SJSA1 (cell line): ENCODE data around the gene MLC1. TPM values are rescaled to one million over a fixed set of nuclear protein-coding genes. Genes with fewer than 3 reads are reported as not detected.

Experiments used
- DNase-seq, 2 experiments: peaks; one replicate each; pipeline ENCODE4 v3.0.0-alpha.2; 2015 to 2020; ENCODE audit warnings: low spot score in 2 of 2, low read depth in 1 of 2
- H3K27ac ChIP-seq: fragments of 250-450 bp; sonication (Bioruptor Pico); 2 replicates; pipeline ENCODE4 v1.5.1; 2020; ENCODE audit warnings: mild to moderate bottlenecking, moderate library complexity
- H3K27me3 ChIP-seq: fragments of 250-450 bp; sonication (Bioruptor Pico); replicated peaks from 2 replicates; pipeline ENCODE4 v1.5.1; 2020; ENCODE audit warnings: mild to moderate bottlenecking, moderate library complexity
- H3K36me3 ChIP-seq: fragments of 250-450 bp; sonication (Bioruptor Pico); 2 replicates; pipeline ENCODE4 v1.5.1; 2020; ENCODE audit warnings: mild to moderate bottlenecking
- H3K4me1 ChIP-seq: fragments of 250-450 bp; sonication (Bioruptor Pico); replicated peaks from 2 replicates; pipeline ENCODE4 v1.6.1; 2021; ENCODE audit warnings: mild to moderate bottlenecking
- H3K4me3 ChIP-seq: fragments of 250-450 bp; sonication (Bioruptor Pico); 2 replicates; pipeline ENCODE4 v1.5.1; 2020; ENCODE audit warnings: mild to moderate bottlenecking
- H3K9me3 ChIP-seq: fragments of 250-450 bp; sonication (Bioruptor Pico); replicated peaks from 2 replicates; pipeline ENCODE4 v1.5.1; 2020; ENCODE audit warnings: mild to moderate bottlenecking
- total RNA-seq: library from RNA; depleted of rRNA; stranded (reverse); fragments of >200 nt; shearing (Covaris generic); gene quantifications from 2 replicates; pipeline ENCODE4 v1.2.3, GENCODE V29; 2014

Gene MLC1
- total RNA-seq, 1 experiment from 2014 or later, result 0.03 TPM

DNA sequence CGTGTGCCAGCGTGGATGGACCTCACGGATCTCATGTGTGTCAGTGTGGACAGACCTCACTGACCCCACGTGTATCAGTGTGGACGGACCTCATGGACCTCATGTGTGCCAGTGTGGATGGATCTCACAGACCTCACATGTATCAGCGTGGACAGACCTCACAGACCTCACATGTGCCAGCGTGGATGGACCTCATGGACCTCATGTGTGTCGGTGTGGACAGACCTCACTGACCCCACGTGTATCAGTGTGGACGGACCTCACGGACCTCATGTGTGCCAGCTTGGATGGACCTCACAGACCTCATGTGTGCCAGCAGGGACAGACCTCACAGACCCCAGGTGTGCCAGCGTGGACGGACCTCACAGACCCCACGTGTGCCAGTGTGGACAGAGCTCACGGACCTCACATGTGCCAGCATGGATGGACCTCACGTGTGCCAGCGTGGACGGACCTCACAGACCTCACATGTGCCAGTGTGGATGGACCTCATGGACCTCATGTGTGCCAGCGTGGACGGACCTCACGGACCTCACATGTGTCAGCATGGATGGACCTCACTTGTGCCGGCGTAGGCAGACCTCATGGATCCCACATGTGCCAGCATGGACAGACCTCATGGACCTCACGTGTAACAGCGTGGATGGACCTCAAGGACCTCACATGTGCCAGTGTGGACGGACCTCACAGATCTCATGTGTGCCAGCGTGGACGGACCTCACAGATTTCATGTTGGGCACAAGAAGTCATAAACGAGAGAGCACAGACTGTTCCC, 45.4 kb downstream of the MLC1 start:
- Histone ChIP-seq H3K4me3 (no peak overlapping the region), H3K27me3 (0 out of 2 replicates have a peak, but pooled peaks cover 4% of the 10 kb centered on the region), H3K36me3 (no peaks in the 10 kb centered on the region), H3K27ac (no peak overlapping the region), H3K4me1 (0 out of 2 replicates have a peak, but pooled peaks cover 3% of the 10 kb centered on the region), H3K9me3 (peaks cover 6% of the 10 kb centered on the region; the same call in 1 of the 2 replicates)
- DNase-seq, result no peak

DNA sequence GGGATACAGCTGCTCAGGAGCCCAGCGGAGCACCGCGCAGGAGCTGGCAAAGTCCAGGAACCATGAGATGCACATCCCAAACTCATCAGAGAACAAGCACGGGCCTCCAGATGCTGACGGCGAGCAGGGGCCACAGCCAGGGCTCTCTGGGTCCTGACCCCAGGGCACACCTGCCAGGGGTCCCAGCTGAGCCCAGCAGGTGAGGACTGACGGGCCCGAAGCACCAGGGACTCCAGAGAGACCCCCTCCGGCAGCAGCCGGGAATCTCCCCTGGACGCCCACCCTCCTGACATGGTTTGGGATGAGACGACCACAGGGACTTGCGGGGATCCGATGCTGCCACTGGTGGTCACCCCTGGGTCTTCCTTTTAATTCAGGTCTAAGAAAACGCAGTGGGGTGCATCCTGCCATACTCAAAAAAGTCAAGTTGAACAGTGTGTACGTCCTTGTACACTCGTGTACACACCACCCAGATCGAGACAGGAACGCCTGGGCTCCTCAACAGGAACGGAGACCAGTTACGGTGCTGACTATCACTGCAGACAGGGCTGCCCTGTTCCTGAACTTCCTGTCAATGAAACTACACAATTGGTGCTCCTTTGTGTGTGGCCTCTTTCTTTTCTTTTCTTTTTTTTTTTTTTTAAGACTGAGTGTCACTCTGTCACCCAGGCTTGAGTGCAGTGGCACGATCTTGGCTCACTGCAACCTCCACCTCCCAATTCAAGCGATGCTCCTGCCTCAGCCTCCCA, 49.1 kb downstream of the MLC1 start:
- H3K27ac ChIP-seq, result no peak overlapping the region
- no peak overlapping the region for H3K4me3 ChIP-seq
- H3K36me3 ChIP-seq, result no peaks in the 10 kb centered on the region
- H3K4me1 ChIP-seq, result 0 out of 2 replicates have a peak, but pooled peaks cover 3% of the 10 kb centered on the region
- H3K9me3 ChIP-seq, result peaks cover 6% of the 10 kb centered on the region; the same call in 1 of the 2 replicates
- H3K27me3 ChIP-seq, result peaks cover under 1% of the 10 kb centered on the region; the same call in 1 of the 2 replicates
- DNase-seq, result no peak

DNA sequence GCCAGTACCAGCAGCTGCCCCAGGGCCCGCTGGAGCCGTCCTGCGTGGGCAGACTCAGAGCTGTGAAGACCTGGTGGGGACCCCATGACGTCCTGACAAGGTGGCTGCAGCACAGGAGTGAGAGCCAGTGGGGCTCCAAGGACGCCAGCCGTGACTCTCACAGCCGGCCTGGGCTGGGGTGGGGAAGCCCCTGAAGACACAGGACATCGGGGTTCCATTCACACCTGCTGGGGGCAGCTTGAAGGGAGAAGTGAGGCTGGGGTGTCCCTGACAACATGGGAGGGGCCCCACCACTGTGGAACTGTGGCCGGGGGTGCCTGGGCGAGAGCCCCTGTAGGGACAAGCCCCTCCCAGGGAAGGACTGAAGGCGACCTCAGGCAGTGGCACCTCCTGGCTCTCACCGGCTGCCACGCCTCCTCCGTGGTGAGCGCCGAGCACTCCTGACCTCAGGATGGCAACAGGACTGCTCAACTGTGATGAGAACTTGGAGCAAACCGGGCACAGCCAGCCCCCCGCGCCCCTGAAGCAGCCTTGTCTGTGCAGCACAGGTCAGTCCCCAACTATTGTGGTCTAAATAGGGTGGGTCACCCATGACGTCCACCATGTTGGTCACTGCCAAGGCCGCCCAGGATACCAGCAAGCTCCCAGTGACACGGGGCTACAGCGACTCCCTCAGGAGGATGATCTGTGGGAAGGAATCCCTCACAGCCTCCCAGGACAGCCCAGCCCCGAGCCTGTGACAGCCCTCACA, 49.9 kb downstream of the MLC1 start:
- Histone ChIP-seq H3K4me3 (no peak overlapping the region), H3K27me3 (peaks cover 9% of the 10 kb centered on the region), H3K27ac (no peak overlapping the region), H3K4me1 (peaks cover 6% of the 10 kb centered on the region; the same call in 1 of the 2 replicates), H3K36me3 (no peaks in the 10 kb centered on the region), H3K9me3 (peaks cover 6% of the 10 kb centered on the region; the same call in 1 of the 2 replicates)
- DNase-seq, result no peak

DNA sequence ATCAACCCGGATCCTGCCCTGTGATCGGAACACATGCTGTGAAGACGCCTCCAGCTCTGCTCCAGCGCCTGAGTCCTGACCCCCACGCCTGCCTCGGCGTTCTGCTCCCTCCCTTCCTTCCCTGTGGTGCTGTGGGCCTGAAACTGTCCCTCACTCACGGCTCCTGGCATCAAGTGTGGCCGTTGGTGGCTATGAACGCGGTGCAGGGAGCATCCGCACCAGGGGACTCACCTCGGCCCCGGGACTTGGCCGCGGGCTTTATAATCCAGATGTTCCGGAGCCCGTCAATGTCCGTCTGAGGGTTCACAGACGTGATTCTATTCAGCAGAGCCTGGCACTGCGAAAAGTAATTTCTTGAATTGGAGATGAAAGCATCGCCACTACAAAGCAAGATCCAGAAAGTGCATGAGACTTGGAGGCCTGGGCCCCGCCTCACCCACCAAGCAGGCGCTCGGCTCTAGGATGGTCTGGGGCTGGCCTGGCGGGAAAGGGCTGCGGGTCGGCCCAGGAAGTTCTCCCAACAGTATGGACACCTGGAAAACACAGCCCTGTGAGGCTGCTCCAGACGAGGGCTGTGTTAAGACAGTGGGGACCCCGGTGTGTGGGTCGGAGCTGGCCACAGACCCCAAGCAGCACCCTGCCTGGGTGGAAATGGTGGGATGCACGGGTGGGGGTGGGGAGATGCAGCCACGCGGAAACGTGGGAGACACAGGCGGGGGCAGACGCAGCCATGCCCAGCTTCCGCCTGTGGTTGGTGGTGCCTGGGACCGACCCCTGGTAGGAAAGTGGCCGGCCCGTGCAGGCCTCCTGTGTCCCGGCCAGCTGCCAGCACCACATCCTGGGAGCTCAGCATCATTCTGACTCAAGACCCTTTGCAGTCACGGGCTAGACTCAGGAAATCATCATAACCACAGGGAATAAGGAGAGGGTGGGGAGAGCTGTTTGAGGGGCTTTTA, 50.8 kb downstream of the MLC1 start:
- Histone ChIP-seq H3K9me3 (peaks cover 6% of the 10 kb centered on the region; the same call in 1 of the 2 replicates), H3K4me3 (no peak overlapping the region), H3K27ac (no peak overlapping the region), H3K36me3 (no peaks in the 10 kb centered on the region), H3K27me3 (peaks cover 17% of the 10 kb centered on the region), H3K4me1 (peaks cover 10% of the 10 kb centered on the region; the same call in 1 of the 2 replicates)
- DNase-seq, result no peak

DNA sequence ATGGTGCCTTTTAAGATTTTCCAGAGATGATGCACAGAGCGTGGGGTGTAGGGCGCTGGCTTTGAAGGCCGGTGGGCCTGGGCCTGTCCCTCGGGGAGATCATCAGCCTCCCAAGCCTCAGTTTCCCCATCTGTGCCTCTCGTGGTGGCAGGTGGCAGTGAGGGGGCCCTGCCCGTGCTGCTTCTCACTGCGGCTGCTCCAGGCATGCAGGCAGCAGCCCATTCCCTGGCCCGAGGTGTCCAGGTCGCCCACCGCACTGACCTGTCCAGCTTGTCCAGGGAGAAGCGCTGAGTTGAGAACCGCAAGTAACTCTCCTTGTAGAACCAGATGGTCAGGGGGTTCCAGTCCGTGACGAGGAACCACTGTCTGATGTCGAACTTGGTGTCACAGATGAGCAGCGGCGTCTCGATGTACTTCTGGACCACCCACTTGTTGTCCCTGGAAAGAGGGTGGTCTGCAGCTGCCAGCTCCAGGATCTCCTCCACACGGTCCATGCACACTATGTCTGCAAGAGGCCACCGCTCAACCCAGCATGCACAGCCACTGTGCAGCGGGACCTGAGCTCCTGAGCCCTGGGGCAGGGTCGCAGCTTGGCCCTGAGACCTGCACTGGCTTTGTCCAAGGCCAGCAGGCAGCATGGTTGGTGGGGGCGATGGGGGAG, 52.2 kb downstream of the MLC1 start:
- Histone ChIP-seq H3K9me3 (no peaks in the 10 kb centered on the region), H3K27ac (no peak overlapping the region), H3K4me1 (peaks cover 10% of the 10 kb centered on the region; the same call in 1 of the 2 replicates), H3K4me3 (no peak overlapping the region), H3K27me3 (peaks cover 19% of the 10 kb centered on the region), H3K36me3 (no peaks in the 10 kb centered on the region)
- DNase-seq, result no peak

DNA sequence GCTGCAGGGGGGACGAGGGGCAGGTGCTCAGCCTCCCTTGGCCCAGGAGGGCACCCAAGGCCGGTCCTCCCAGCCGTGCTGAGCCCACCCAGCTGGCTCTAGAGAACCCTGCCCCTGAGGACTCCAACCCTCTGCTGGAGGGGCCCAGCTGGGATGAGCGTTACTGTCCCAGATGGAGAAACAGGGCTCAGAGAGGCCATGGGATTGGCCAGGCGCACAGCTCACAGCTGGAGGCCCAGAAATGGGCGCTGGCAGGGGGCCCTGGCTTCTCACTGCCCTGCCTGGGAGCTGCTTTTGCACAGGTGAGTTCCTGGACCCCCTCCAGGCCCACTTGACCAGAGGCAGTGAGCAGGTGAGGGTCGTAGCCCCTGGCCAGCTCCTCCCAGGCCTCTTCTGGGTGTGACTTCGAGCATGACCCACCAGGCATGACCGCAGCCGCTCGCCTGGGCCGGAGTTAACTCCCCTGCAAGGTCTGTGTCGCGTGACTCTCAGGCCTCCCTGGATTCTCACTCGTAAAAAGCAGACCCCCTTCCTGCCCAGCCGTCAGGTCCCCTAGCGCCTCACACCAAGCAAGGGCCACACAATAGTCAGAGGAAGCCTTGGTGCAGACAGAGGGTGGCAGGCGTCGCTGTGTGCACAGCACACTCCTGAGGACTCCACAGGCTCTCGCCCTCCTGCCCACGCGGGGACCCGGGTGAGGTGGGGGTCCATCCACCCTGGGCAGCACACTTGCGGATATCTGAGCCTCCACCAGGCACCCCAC, 52.9 kb downstream of the MLC1 start:
- Histone ChIP-seq H3K4me1 (peaks cover 10% of the 10 kb centered on the region; the same call in 1 of the 2 replicates), H3K27ac (no peak overlapping the region), H3K9me3 (no peaks in the 10 kb centered on the region), H3K27me3 (peaks cover 23% of the 10 kb centered on the region), H3K36me3 (no peaks in the 10 kb centered on the region), H3K4me3 (no peak overlapping the region)
- no peak for DNase-seq

DNA sequence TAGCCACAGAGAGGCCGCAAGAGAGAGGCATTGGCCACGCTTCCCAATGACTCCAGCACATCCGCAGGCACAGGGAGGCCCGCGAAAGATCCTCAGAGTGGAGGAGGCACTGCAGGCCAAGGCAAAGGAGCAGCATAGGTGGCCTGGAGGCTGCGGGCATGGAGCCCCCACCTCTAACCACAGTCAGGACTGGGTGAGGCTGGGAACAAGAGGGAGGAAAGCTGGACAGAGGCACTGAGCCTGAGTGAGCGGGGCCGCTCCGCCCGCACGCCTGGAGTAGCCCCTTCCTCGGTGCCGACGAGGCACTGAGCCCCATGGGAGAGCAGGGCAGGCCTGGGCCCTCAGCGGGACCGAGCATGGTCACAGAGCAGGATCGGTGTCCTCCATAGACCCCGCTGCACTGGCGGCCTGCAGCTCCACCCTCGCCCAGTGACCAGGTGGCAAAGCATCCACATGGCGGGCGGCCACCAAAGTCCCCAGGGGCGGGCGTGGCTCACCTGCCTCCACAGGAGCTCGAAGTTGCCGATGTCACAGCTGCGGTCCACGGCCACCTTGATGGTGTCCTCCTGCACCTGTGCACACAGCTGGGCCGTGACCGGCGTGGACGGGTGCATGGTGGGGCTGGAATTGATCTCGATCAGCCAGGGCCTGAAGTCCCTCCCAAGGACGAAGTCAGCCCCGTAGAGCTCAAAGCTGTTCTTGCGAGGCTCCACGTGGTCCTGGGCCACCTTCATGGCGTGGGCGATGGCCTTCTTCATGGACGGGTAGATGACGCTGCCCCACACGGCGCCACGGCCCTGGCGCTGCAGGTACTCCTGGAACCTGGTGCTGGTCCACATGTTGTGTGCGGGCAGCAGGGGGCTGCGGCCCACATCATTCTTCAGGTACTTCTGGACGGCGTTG, 53.8 kb downstream of the MLC1 start:
- Histone ChIP-seq H3K9me3 (no peaks in the 10 kb centered on the region), H3K36me3 (no peaks in the 10 kb centered on the region), H3K4me1 (peaks cover 10% of the 10 kb centered on the region; the same call in 1 of the 2 replicates), H3K4me3 (no peak overlapping the region), H3K27me3 (peaks cover 27% of the 10 kb centered on the region), H3K27ac (no peak overlapping the region)
- peak in 1 of 2 experiments; percentile 45 for DNase-seq

DNA sequence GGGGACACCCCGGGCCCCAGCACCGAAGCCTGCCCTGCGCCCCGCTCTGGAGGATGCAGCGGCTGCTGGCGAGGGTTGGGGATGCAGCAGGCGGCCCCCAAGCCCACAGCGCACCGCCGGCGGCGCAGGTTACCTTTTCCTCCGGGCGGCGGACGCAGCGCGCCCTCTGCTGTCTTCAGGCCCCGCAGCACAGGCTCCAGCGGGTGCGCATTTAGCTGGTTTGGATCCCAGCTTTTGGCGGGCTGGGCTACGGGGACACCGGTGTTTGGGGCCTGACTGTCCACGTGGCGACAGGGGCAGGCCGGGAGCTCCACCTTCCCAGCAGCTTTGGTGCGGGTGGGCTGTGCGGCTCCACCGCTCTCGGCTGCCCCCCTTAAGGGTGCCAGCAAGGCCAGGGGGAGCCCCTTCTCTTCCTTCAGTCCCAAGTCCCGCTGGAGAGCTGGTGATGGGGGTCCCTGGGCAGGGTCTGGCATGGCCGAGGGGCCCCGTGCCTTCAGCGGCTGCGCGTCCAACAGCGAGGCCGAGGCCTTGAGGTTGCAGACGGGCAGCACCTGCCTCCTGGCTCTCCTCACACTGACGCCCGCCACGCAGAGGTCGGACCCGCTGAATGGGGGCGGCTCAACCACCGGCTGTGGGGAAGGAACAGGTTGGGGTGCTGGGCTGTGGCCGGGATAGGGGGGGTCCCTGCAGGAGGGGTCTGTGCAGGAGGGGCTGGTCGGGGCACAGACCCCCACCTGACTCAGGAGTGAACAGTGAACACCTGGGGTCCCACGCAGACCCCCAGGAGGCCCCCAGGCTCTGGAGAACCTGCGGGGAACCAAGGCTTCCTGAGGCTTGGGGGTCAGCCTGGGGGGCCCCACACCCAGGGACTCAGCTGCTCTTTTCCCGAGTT, 54.7 kb downstream of the MLC1 start:
- no peak overlapping the region for H3K4me3 ChIP-seq
- H3K36me3 ChIP-seq, result no peaks in the 10 kb centered on the region
- H3K9me3 ChIP-seq, result no peaks in the 10 kb centered on the region
- H3K27ac ChIP-seq, result no peak overlapping the region
- peaks cover 7% of the 10 kb centered on the region; the same call in 1 of the 2 replicates for H3K4me1 ChIP-seq
- peak; percentile 41 to 69 for DNase-seq
- H3K27me3 ChIP-seq, result peaks cover 30% of the 10 kb centered on the region

DNA sequence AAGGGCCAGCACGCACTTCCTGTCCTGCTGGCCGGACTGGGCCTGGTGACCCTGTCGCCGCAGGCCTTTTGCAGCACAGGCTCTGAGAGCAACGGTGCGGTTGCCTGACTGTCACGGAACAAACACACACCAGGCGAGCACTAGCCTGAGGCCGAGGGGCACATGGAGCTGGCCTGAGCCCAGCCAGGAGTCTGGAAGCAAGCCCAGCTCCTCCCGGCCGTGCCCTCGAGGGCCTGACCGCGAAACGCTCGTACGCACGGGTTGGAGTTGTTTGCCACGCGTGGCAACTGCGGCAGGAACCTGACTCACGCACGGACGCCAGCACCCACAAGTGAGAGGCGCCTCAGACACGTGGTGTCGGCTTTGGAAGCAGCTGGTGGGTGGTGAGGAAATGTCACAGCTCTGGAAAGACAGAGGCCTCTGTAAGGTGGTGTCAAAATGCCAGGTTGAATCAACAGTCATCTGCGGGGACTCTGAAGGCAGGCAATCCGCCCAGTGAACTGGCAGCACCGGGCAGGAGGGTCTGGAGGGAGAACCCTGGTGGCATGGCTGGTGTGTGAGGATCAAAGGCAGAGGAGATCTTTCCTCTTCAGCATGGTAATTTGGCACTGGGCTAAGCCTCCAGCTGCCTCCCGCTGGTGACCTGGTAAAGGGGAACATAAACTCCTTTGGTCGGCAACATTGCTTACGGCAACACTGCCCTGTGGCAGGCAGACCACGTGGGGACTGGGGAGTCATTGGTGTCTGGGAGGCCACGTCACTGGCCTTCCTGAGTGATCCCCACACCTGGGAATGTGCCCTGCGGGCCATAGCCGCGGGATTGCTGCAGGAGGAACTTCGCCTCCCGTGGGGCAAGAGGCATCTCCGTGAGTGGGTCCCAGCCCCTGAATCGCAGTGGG, 57.3 kb downstream of the MLC1 start:
- H3K4me3 ChIP-seq, result no peak overlapping the region
- no peaks in the 10 kb centered on the region for H3K9me3 ChIP-seq
- no peak overlapping the region for H3K27ac ChIP-seq
- H3K27me3 ChIP-seq, result peaks cover 47% of the 10 kb centered on the region
- H3K36me3 ChIP-seq, result no peaks in the 10 kb centered on the region
- peak in 1 of 2 experiments; percentile 46 for DNase-seq
- peaks cover 7% of the 10 kb centered on the region; the same call in 1 of the 2 replicates for H3K4me1 ChIP-seq
